GM06990 (cell line): Measurements from ENCODE around the gene TRIM17.

Source experiments
- DNase-seq: peaks from one replicate; pipeline ENCODE4 v3.0.0-alpha.2; 2011; ENCODE audit not compliant: insufficient read length; ENCODE audit errors: extremely low read depth
- H3K27me3 ChIP-seq: replicated peaks from 2 replicates; pipeline ENCODE4 v1.6.0; 2011; ENCODE audit warnings: low read length; ENCODE audit not compliant: control insufficient read depth, insufficient read depth
- H3K36me3 ChIP-seq: 2 replicates; pipeline ENCODE4 v1.5.1; 2011; ENCODE audit warnings: low read length; ENCODE audit not compliant: control insufficient read depth, insufficient read depth
- H3K4me3 ChIP-seq: replicated peaks from 2 replicates; pipeline ENCODE4 v1.5.1; 2011; ENCODE audit warnings: low read depth, mild to moderate bottlenecking, control low read depth, low read length
- CTCF ChIP-seq: IDR thresholded peaks from 2 replicates; pipeline ENCODE4 v1.5.1; 2011; ENCODE audit warnings: low read length, control low read depth, mild to moderate bottlenecking, inconsistent platforms; ENCODE audit not compliant: insufficient read depth, poor library complexity, severe bottlenecking

Gene TRIM17

GRCh38 chr1:228400237-228400651 lies 16.4 kb downstream of the TRIM17 start:
- Histone ChIP-seq H3K36me3 (peaks cover 34% of the 10 kb centered on the region), H3K4me3 (no peak overlapping the region), H3K27me3 (no peaks in the 10 kb centered on the region)
- no peak for DNase-seq
- no peak for TF ChIP-seq CTCF

DNA sequence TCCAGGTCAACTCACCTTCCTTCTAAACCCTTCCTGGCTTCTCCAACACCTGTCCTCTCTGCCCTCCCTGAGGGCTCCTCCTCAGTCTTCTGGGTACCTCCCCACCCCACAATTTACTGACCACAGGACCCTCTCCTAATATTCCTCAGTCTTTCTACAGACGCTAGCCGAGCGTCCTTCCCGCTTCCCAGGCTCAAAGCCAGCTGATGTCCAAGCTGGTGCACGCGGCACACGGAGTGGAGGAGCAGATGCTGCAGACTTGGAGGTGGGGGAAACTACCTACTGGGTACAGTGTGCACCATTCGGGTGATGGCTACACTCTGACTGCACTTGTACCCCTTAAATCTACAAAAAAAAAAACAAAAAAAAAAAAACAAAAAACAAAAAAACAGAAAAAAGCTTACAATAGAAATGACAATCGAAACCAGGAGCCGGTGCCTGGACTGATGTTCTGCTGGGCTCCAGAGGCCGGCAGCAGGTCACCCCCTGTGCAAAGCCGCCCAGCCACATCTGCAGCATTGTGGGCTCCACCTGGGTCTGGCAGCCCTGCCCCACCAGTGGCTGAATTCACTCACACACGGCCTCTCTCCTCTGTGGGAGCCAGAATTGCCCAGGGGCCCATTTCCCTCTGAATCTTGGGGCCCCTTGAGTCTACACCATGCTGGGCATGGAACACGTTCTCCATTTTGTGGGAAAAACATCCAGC lies 17.0 kb downstream of the TRIM17 start:
- no peak for DNase-seq
- Histone ChIP-seq H3K27me3 (no peaks in the 10 kb centered on the region), H3K4me3 (no peak overlapping the region), H3K36me3 (peaks cover 34% of the 10 kb centered on the region)
- no peak for TF ChIP-seq CTCF

DNA sequence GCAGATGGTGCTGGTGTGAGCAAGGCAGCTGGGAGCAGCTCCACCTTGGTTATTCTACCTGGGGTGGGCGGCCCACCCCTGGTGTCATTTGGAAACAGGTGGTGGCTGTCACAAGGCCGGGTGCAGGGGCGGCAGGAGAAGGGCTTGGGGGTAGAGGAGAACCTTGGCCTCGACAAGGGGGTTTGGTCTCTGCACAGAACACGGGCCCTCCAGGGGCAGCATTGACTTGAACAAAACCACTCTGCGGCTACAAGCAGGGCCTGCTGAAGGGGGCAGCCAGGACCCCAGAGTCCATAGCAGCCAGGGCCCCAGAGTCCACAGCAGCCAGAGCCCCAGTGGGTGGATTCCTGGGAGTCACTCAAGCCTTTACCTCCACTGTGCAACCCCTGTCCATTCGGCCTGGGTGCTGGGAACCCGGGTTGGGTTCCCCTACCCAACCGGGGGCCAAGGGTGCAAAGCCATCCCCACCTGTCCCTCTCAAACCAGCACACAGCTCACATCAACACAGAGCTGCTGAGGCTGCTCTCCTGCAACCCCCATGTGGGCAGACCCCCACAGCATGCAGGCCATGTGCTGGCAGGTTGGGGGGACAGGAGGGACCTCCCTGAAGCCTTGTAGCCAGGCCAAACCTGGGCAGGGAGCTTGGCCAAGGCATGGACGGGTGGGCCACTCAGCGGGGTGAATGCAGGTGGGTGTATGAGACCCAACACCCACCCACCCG lies 17.8 kb downstream of the TRIM17 start:
- TF ChIP-seq CTCF = no peak
- no peak for DNase-seq
- Histone ChIP-seq H3K27me3 (no peaks in the 10 kb centered on the region), H3K36me3 (peaks cover 34% of the 10 kb centered on the region), H3K4me3 (no peak overlapping the region)

DNA sequence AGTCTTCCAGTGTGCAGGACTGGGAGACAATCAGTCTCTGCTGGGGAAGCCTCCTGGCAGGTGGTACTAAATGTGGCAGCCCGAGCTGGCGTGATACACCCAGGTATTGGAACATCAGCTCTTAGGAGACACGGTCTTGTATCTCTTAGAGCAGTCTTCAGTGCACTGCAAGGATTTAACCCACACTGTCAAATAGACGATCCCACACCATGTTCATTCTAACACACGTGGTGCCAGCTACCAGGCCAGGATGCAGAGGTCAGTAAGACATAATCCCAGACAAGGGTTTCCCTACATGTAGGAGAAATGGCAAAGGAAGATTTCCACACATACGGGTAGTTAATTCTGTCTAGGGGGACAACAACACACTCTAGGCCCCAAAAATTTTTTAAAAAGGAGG lies 18.7 kb downstream of the TRIM17 start:
- Histone ChIP-seq H3K27me3 (no peaks in the 10 kb centered on the region), H3K36me3 (peaks cover 38% of the 10 kb centered on the region), H3K4me3 (no peak overlapping the region)
- DNase-seq = no peak
- no peak for TF ChIP-seq CTCF

DNA sequence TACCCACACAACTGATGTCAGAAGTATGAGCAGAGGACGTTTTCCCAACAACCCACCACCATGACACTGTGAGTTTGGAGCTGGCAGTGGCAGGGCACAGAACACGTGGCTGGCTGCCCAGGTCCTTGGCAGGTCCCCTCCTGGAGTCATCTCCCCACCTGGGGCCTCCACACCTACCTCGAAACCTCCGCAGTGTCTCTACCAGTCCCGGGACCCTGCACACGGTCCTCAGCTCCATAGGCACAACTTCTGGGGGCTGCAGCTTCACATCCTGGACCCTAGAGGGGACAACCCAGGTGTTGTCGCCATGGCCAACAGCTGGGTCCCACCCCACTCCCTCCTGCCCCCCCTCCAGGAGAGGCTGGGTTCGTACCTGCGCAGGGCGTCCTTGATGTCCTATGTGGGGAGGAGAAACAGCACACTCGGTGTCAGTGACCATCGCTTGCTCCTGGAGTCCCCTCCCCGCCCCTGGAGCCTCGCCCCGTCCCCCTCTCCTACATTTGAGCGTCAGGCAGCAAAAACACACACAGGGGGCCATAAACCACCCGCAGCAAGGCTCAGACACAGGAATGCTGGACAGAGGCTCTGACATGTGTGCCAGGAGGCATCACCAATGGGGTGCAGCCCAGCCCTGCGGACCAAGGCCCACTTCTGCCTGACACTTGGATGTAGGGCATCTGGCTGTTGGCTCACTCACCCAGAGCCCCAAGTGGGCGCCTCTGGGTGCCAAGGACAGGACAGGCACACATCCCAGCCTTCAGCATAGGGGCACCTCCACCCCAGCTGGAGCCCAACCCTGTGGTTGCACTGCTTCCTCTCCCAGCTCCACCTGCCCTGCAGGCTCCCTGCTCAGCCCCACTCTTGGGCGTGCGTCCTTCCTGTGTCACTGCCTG lies 19.6 kb downstream of the TRIM17 start:
- TF ChIP-seq CTCF = no peak
- H3K4me3 ChIP-seq = no peak overlapping the region
- DNase-seq = no peak
- no peaks in the 10 kb centered on the region for H3K27me3 ChIP-seq
- peaks cover 37% of the 10 kb centered on the region for H3K36me3 ChIP-seq
